HEK293 (cell line): ENCODE results near the gene MBLAC1.
A peak's percentile ranks its signal among the peaks of the same experiment; 100 is the strongest.

Source experiments
- CTCF ChIA-PET: fragments of 350-600 bp; formaldehyde crosslinking; extraction: SDS; loops from one replicate; lab custom pipeline; 2021; ENCODE audit warnings: antibody characterized with exemption; lab: Yijun Ruan, JAX
- POLR2A ChIA-PET: fragments of 300-600 bp; formaldehyde crosslinking; extraction: SDS; loops from one replicate; lab custom pipeline; 2020; ENCODE audit warnings: antibody characterized with exemption, inconsistent platforms; lab: Yijun Ruan, JAX
- H3K27ac ChIP-seq: fragments of 200-500 bp; sonication (Bioruptor generic); 2 replicates; pipeline ENCODE4 v1.5.1; 2014; ENCODE audit warnings: low read depth, low read length, control low read depth, inconsistent platforms; ENCODE audit errors: extremely low read depth
- H3K36me3 ChIP-seq, 2 experiments: fragments of 200-500 bp in 1 of 2; sonication (Bioruptor generic) in 1 of 2; 1 replicate in 1 of 2; 2 replicates in 1 of 2; pipeline ENCODE4 v1.5.1; 2014 to 2017; ENCODE audit warnings: inconsistent platforms in 2 of 2, low read length in 2 of 2; ENCODE audit not compliant: control insufficient read depth in 2 of 2, insufficient read depth in 1 of 2
- H3K4me1 ChIP-seq: fragments of 200-500 bp; sonication (Bioruptor generic); 2 replicates; pipeline ENCODE4 v1.5.1; 2014; ENCODE audit warnings: mild to moderate bottlenecking, low read length, inconsistent platforms; ENCODE audit not compliant: control insufficient read depth, insufficient read depth
- H3K4me3 ChIP-seq: 2 replicates; pipeline ENCODE4 v1.5.1; 2011; ENCODE audit warnings: low read depth, mild to moderate bottlenecking, control low read depth, low read length, moderate library complexity
- H3K9me3 ChIP-seq: fragments of 200-500 bp; sonication (Bioruptor generic); 2 replicates; pipeline ENCODE4 v1.5.1; 2014; ENCODE audit warnings: low read depth, low read length, inconsistent platforms; ENCODE audit not compliant: control insufficient read depth, insufficient read depth
- GLIS2 ChIP-seq: fragments of 450-650 bp; formaldehyde crosslinking; IDR thresholded peaks from 2 replicates; pipeline ENCODE4 v1.5.1; 2016; ENCODE audit warnings: missing biosample characterization, missing genetic modification characterization
- HOXD13 ChIP-seq: sonication (generic); formaldehyde crosslinking; IDR thresholded peaks from 2 replicates; pipeline ENCODE4 v1.8.0; 2022; ENCODE audit warnings: missing genetic modification reagents, borderline replicate concordance
- OSR2 ChIP-seq: fragments of 450-650 bp; formaldehyde crosslinking; IDR thresholded peaks from 2 replicates; pipeline ENCODE4 v1.5.1; 2016; ENCODE audit warnings: missing biosample characterization, missing genetic modification characterization
- SETDB1 ChIP-seq: IDR thresholded peaks from one replicate; pipeline ENCODE4 v1.6.1; 2017; ENCODE audit warnings: mild to moderate bottlenecking, low read length, moderate library complexity, mixed read lengths; ENCODE audit not compliant: insufficient read length
- ZBTB21 ChIP-seq: fragments of 450-650 bp; formaldehyde crosslinking; IDR thresholded peaks from 2 replicates; pipeline ENCODE4 v1.5.1; 2017; ENCODE audit warnings: missing biosample characterization, missing genetic modification characterization
- ZBTB8A ChIP-seq: fragments of 450-650 bp; formaldehyde crosslinking; IDR thresholded peaks from 2 replicates; pipeline ENCODE4 v1.5.1; 2016; ENCODE audit warnings: missing biosample characterization, missing genetic modification characterization
- ZNF114 ChIP-seq: fragments of 450-650 bp; formaldehyde crosslinking; IDR thresholded peaks from 2 replicates; pipeline ENCODE4 v1.5.0; 2017; ENCODE audit warnings: missing biosample characterization, missing genetic modification characterization
- ZNF132 ChIP-seq: fragments of 450-650 bp; formaldehyde crosslinking; IDR thresholded peaks from 2 replicates; pipeline ENCODE4 v1.5.1; 2017; ENCODE audit warnings: missing biosample characterization, missing genetic modification characterization, borderline replicate concordance
- ZNF169 ChIP-seq: fragments of 450-650 bp; formaldehyde crosslinking; IDR thresholded peaks from 2 replicates; pipeline ENCODE4 v1.5.1; 2016; ENCODE audit warnings: missing biosample characterization, missing genetic modification characterization
- ZNF18 ChIP-seq: fragments of 450-650 bp; formaldehyde crosslinking; IDR thresholded peaks from 2 replicates; pipeline ENCODE4 v1.5.1; 2016; ENCODE audit warnings: missing biosample characterization, missing genetic modification characterization
- ZNF184 ChIP-seq: fragments of 450-650 bp; IDR thresholded peaks from 2 replicates; pipeline ENCODE4 v1.5.1; 2018; ENCODE audit warnings: missing biosample characterization, mild to moderate bottlenecking, missing genetic modification characterization
- ZNF24 ChIP-seq: fragments of 450-650 bp; formaldehyde crosslinking; IDR thresholded peaks from 2 replicates; pipeline ENCODE4 v1.5.1; 2016; ENCODE audit warnings: missing biosample characterization, missing genetic modification characterization
- ZNF366 ChIP-seq: fragments of 450-650 bp; formaldehyde crosslinking; conservative IDR thresholded peaks from 2 replicates; pipeline ENCODE4 v1.5.1; 2016; ENCODE audit warnings: missing biosample characterization, missing genetic modification characterization
- ZNF48 ChIP-seq: fragments of 450-650 bp; formaldehyde crosslinking; IDR thresholded peaks from 2 replicates; pipeline ENCODE4 v1.5.1; 2016; ENCODE audit warnings: missing biosample characterization, missing genetic modification characterization
- ZNF513 ChIP-seq: fragments of 450-650 bp; IDR thresholded peaks from 2 replicates; pipeline ENCODE4 v1.5.1; 2018; ENCODE audit warnings: missing biosample characterization, missing genetic modification characterization
- ZNF610 ChIP-seq: fragments of 450-650 bp; formaldehyde crosslinking; IDR thresholded peaks from 2 replicates; pipeline ENCODE4 v1.5.1; 2016; ENCODE audit warnings: missing biosample characterization, missing genetic modification characterization, borderline replicate concordance
- ZNF629 ChIP-seq: fragments of 450-650 bp; formaldehyde crosslinking; IDR thresholded peaks from 2 replicates; pipeline ENCODE4 v1.5.1; 2017; ENCODE audit warnings: missing biosample characterization, missing genetic modification characterization
- ZNF707 ChIP-seq: fragments of 450-650 bp; formaldehyde crosslinking; IDR thresholded peaks from 2 replicates; pipeline ENCODE4 v1.5.1; 2016; ENCODE audit warnings: missing biosample characterization, missing genetic modification characterization
- ZSCAN23 ChIP-seq: fragments of 450-650 bp; formaldehyde crosslinking; IDR thresholded peaks from 2 replicates; pipeline ENCODE4 v1.5.1; 2016; ENCODE audit warnings: missing biosample characterization, missing genetic modification characterization
- TF ChIP-seq, protein P1 (sequence below): fragments of 450-650 bp; formaldehyde crosslinking; IDR thresholded peaks from 2 replicates; pipeline ENCODE4 v1.5.1; 2016; ENCODE audit warnings: missing biosample characterization, missing genetic modification characterization
- TF ChIP-seq, protein P2 (sequence below): fragments of 450-650 bp; formaldehyde crosslinking; IDR thresholded peaks from 2 replicates; pipeline ENCODE4 v1.5.1; 2016; ENCODE audit warnings: missing biosample characterization, missing genetic modification characterization
- TF ChIP-seq, protein P3 (sequence below): fragments of 450-650 bp; formaldehyde crosslinking; IDR thresholded peaks from 2 replicates; pipeline ENCODE4 v1.5.1; 2016; ENCODE audit warnings: missing biosample characterization, missing genetic modification characterization, low read depth
- TF ChIP-seq, protein P4 (sequence below): fragments of 450-650 bp; formaldehyde crosslinking; IDR thresholded peaks from 2 replicates; pipeline ENCODE4 v1.5.1; 2016; ENCODE audit warnings: missing biosample characterization, missing genetic modification characterization

Gene MBLAC1

DNA sequence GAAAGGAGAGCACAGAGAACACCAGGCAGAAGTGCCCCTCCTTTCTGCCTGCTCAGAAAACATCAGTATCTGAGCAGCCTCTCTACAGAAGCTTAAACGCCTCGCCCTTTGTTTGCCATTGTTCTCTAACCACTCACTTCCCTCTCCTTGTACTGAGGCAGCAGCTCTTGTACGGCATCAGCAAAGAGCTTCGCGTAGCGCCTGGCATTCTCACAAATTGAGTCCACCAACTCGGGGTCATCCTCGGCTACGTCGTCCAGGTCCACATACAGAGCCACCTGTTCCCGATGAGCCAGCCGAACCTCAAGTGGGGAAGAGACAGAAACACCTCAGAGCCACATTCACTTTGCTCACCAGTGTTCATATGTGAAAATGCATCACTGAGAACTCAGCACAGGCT is 27.3 kb upstream of the MBLAC1 start (continued):
- TF ChIP-seq SETDB1 = no peak
- TF ChIP-seq, protein P1, sequence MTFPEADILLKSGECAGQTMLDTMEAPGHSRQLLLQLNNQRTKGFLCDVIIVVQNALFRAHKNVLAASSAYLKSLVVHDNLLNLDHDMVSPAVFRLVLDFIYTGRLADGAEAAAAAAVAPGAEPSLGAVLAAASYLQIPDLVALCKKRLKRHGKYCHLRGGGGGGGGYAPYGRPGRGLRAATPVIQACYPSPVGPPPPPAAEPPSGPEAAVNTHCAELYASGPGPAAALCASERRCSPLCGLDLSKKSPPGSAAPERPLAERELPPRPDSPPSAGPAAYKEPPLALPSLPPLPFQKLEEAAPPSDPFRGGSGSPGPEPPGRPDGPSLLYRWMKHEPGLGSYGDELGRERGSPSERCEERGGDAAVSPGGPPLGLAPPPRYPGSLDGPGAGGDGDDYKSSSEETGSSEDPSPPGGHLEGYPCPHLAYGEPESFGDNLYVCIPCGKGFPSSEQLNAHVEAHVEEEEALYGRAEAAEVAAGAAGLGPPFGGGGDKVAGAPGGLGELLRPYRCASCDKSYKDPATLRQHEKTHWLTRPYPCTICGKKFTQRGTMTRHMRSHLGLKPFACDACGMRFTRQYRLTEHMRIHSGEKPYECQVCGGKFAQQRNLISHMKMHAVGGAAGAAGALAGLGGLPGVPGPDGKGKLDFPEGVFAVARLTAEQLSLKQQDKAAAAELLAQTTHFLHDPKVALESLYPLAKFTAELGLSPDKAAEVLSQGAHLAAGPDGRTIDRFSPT (tag by site-specific recombination) = no peak
- no peak for TF ChIP-seq ZNF18 (tag by site-specific recombination)

DNA sequence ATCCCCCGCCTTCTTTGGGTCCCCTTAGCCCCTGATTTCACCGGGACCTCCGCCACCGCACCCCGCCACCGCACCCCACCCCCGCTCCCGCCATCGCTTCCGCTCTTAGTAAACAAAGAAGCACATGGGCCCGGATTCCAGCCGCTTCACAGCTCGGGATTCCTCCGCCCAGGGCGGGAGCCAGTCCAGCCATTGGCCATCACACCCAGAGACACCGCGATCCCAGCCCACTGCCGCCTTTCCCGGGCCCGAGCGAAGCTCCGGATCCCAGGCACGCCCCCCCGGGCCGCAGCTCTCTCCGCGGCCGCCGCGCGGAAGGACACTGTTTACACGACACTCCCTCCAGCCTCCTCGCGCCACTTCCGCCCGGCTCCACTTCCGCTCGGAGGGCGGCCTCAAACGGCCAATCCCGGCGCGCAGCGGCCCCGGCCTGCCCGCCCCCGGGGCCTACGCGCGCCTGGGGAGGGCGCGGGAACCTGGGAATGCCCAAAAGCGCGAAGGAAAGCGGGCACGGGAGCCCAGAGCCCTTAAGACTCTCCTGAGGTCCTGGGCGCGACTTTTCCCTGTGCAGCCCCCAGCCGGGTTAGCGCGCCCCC is 26.2 kb upstream of the MBLAC1 start:
- peak overlapping the region; percentile 95 for H3K4me3 ChIP-seq
- H3K27ac ChIP-seq = peak overlapping the region; percentile 99
- no peaks in the 10 kb centered on the region for H3K9me3 ChIP-seq
- CTCF ChIA-PET = interaction anchor here (0.6 to 1.3 kb wide), 3 partner anchors 11 to 25 kb away, joined by 3 read pairs; no protein-coding TSS in a partner anchor
- POLR2A ChIA-PET = interaction anchor here (0.6 to 4.4 kb wide), 15 partner anchors 11 to 606 kb away, joined by 3 to 115 read pairs (median 10); partner anchors contain the start of genes CNPY4, COPS6, FBXO24 and LAMTOR4
- H3K36me3 ChIP-seq = peaks cover 49 to 65% of the 10 kb centered on the region in 2 experiments
- no peaks in the 10 kb centered on the region for H3K4me1 ChIP-seq
- peak; percentile 29; the same call in 1 of the 2 replicates for TF ChIP-seq ZBTB21 (tag by site-specific recombination)
- TF ChIP-seq, protein P2, sequence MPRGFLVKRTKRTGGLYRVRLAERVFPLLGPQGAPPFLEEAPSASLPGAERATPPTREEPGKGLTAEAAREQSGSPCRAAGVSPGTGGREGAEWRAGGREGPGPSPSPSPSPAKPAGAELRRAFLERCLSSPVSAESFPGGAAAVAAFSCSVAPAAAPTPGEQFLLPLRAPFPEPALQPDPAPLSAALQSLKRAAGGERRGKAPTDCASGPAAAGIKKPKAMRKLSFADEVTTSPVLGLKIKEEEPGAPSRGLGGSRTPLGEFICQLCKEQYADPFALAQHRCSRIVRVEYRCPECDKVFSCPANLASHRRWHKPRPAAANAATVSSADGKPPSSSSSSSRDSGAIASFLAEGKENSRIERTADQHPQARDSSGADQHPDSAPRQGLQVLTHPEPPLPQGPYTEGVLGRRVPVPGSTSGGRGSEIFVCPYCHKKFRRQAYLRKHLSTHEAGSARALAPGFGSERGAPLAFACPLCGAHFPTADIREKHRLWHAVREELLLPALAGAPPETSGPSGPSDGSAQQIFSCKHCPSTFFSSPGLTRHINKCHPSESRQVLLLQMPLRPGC (tag by site-specific recombination) = peak; percentile 76; the same call in 1 of the 2 replicates
- TF ChIP-seq ZNF24 (tag by site-specific recombination) = peak; percentile 34; the same call in 1 of the 2 replicates
- peak; percentile 71 for TF ChIP-seq ZNF629
- TF ChIP-seq ZNF48 (tag by site-specific recombination) = no peak
- peak; percentile 73; the same call in 1 of the 2 replicates for TF ChIP-seq ZNF610 (tag by site-specific recombination)
- TF ChIP-seq ZNF132 = no peak
- TF ChIP-seq ZNF513 (tag by site-specific recombination) = no peak
- TF ChIP-seq ZNF707 (tag by site-specific recombination) = no peak
- no peak for TF ChIP-seq ZNF366
- peak; percentile 90 for TF ChIP-seq GLIS2 (tag by site-specific recombination)
- no peak for TF ChIP-seq ZNF169
- no peak for TF ChIP-seq OSR2 (tag by site-specific recombination)
- no peak for TF ChIP-seq ZNF184
- no peak for TF ChIP-seq ZNF114 (tag by site-specific recombination)
- TF ChIP-seq ZBTB8A (tag by site-specific recombination) = peak; percentile 97
- TF ChIP-seq, protein P3, sequence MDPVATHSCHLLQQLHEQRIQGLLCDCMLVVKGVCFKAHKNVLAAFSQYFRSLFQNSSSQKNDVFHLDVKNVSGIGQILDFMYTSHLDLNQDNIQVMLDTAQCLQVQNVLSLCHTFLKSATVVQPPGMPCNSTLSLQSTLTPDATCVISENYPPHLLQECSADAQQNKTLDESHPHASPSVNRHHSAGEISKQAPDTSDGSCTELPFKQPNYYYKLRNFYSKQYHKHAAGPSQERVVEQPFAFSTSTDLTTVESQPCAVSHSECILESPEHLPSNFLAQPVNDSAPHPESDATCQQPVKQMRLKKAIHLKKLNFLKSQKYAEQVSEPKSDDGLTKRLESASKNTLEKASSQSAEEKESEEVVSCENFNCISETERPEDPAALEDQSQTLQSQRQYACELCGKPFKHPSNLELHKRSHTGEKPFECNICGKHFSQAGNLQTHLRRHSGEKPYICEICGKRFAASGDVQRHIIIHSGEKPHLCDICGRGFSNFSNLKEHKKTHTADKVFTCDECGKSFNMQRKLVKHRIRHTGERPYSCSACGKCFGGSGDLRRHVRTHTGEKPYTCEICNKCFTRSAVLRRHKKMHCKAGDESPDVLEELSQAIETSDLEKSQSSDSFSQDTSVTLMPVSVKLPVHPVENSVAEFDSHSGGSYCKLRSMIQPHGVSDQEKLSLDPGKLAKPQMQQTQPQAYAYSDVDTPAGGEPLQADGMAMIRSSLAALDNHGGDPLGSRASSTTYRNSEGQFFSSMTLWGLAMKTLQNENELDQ (tag by site-specific recombination) = no peak
- TF ChIP-seq, protein P4, sequence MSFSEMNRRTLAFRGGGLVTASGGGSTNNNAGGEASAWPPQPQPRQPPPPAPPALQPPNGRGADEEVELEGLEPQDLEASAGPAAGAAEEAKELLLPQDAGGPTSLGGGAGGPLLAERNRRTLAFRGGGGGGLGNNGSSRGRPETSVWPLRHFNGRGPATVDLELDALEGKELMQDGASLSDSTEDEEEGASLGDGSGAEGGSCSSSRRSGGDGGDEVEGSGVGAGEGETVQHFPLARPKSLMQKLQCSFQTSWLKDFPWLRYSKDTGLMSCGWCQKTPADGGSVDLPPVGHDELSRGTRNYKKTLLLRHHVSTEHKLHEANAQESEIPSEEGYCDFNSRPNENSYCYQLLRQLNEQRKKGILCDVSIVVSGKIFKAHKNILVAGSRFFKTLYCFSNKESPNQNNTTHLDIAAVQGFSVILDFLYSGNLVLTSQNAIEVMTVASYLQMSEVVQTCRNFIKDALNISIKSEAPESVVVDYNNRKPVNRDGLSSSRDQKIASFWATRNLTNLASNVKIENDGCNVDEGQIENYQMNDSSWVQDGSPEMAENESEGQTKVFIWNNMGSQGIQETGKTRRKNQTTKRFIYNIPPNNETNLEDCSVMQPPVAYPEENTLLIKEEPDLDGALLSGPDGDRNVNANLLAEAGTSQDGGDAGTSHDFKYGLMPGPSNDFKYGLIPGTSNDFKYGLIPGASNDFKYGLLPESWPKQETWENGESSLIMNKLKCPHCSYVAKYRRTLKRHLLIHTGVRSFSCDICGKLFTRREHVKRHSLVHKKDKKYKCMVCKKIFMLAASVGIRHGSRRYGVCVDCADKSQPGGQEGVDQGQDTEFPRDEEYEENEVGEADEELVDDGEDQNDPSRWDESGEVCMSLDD (tag by site-specific recombination) = peak; percentile 70
- TF ChIP-seq HOXD13 (CRISPR knock-in tag) = peak; percentile 63; the same call in 1 of the 2 replicates
- no peak for TF ChIP-seq ZSCAN23 (tag by site-specific recombination)
